K562 (cell line): ENCODE results near the gene FMN1. TPM values are rescaled to one million over a fixed set of nuclear protein-coding genes. Genes with fewer than 3 reads are reported as not detected.

Experiments used
- ATAC-seq: fragments of 200-7000 bp; cut with Tn5 transposase; 3 replicates; pipeline ENCODE4 v1.9.1; 2020; ENCODE audit warnings: moderate library complexity
- BruUV-seq: library from RNA; stranded (reverse); fragments of 400-500 nt; replicated peaks from 2 replicates; lab custom pipeline; 2021; lab: Mats Ljungman, UMichigan
- CTCF ChIA-PET: fragments of 300-600 bp; formaldehyde crosslinking; extraction: SDS; loops from one replicate; lab custom pipeline; 2021; ENCODE audit warnings: low intra/inter-chr PET ratio; lab: Yijun Ruan, JAX
- POLR2A ChIA-PET: fragments of 300-600, 350-650 bp; sonication (Branson Sonifier 250); formaldehyde crosslinking; extraction: SDS; loops from one replicate; lab custom pipeline; 2021; ENCODE audit warnings: antibody characterized with exemption, inconsistent platforms; lab: Yijun Ruan, JAX
- DNase-seq, 4 experiments: peaks; one replicate each; pipeline versions ENCODE4 v3.0.0 to v3.0.0-alpha.2; 2011 to 2018; ENCODE audit warnings: low spot score in 3 of 4, mixed read lengths in 3 of 4; ENCODE audit errors: extremely low read depth in 1 of 4
- FAIRE-seq: peaks from 2 replicates; lab custom pipeline; 2011; peaks lifted over from hg19 to GRCh38; lab: Jason Lieb, UNC
- H2AFZ ChIP-seq: 2 replicates; pipeline ENCODE4 v1.6.0; 2011; ENCODE audit warnings: low read depth, low read length, control low read depth, inconsistent platforms
- H3K27ac ChIP-seq: fragments of 200-600 bp; 3 replicates; pipeline ENCODE4 v1.8.0; 2011; ENCODE audit warnings: low read depth, mild to moderate bottlenecking, control low read depth, inconsistent platforms, low read length, moderate library complexity, mixed read lengths; ENCODE audit errors: extremely low read depth
- H3K27me3 ChIP-seq, 2 experiments: fragments of 300-600 bp in 1 of 2; 2 replicates in 1 of 2; 3 replicates in 1 of 2; pipeline versions ENCODE4 v1.6.0 to v1.8.0; 2011; ENCODE audit warnings: inconsistent platforms in 2 of 2, low read length in 2 of 2, mild to moderate bottlenecking in 1 of 2, mixed read lengths in 1 of 2, moderate library complexity in 1 of 2; ENCODE audit not compliant: control insufficient read depth in 2 of 2, insufficient read depth in 2 of 2
- H3K36me3 ChIP-seq: fragments of 300-600 bp; 3 replicates; pipeline ENCODE4 v1.8.0; 2011; ENCODE audit warnings: mild to moderate bottlenecking, low read length, inconsistent platforms; ENCODE audit not compliant: control insufficient read depth, insufficient read depth
- H3K4me1 ChIP-seq, 2 experiments: fragments of 200-600 bp in 1 of 2; replicated peaks in 1 of 2; 2 replicates in 1 of 2; 3 replicates in 1 of 2; pipeline versions ENCODE4 v1.5.1 to v1.8.0; 2011; ENCODE audit warnings: inconsistent platforms in 2 of 2, low read length in 2 of 2, mild to moderate bottlenecking in 1 of 2, mixed read lengths in 1 of 2, moderate library complexity in 1 of 2; ENCODE audit not compliant: control insufficient read depth in 2 of 2, insufficient read depth in 2 of 2
- H3K4me2 ChIP-seq: 2 replicates; pipeline ENCODE4 v1.6.1; 2011; ENCODE audit warnings: low read length, control low read depth, inconsistent platforms, mixed read lengths; ENCODE audit not compliant: insufficient read depth
- H3K4me3 ChIP-seq: fragments of 200-600 bp; sonication (generic), shearing (Covaris generic); 2 replicates; pipeline ENCODE4 v1.5.1; 2016; ENCODE audit warnings: control low read depth, inconsistent platforms
- H3K79me2 ChIP-seq: fragments of 200-600 bp; 3 replicates; pipeline ENCODE4 v1.8.0; 2011; ENCODE audit warnings: low read length, inconsistent platforms; ENCODE audit not compliant: control insufficient read depth, insufficient read depth
- H3K9ac ChIP-seq, 2 experiments: 2 replicates each; pipeline versions ENCODE4 v1.6.0 to v1.6.1; 2011; ENCODE audit warnings: low read depth in 2 of 2, low read length in 2 of 2, control low read depth in 1 of 2, inconsistent platforms in 1 of 2, mild to moderate bottlenecking in 1 of 2, mixed read lengths in 1 of 2; ENCODE audit not compliant: insufficient read depth in 1 of 2
- H3K9me1 ChIP-seq: one replicate; pipeline ENCODE4 v1.6.0; 2011; ENCODE audit warnings: inconsistent platforms, mild to moderate bottlenecking, low read length, moderate library complexity; ENCODE audit not compliant: control insufficient read depth, insufficient read depth
- H3K9me3 ChIP-seq: replicated peaks from 2 replicates; pipeline ENCODE4 v1.5.1; 2011; ENCODE audit warnings: low read depth, low read length, inconsistent platforms; ENCODE audit not compliant: control insufficient read depth, insufficient read depth
- H4K20me1 ChIP-seq: replicated peaks from 2 replicates; pipeline ENCODE4 v1.6.1; 2011; ENCODE audit warnings: low read length, inconsistent platforms, mixed read lengths; ENCODE audit not compliant: control insufficient read depth, insufficient read depth
- EHMT2 ChIP-seq: fragments of 450-650 bp; IDR thresholded peaks from 2 replicates; pipeline ENCODE4 v1.6.1; 2018; ENCODE audit warnings: antibody characterized with exemption
- MLLT1 ChIP-seq, 2 experiments: fragments of 450-650 bp; IDR thresholded peaks; 2 replicates each; pipeline ENCODE4 v1.6.1; 2016
- NEUROD1 ChIP-seq: fragments of 150-350 bp; IDR thresholded peaks from 2 replicates; pipeline ENCODE4 v1.6.1; 2014; ENCODE audit warnings: borderline replicate concordance, low read length, low read depth; ENCODE audit not compliant: partially characterized antibody
- NFIC ChIP-seq: fragments of 450-650 bp; IDR thresholded peaks from 2 replicates; pipeline ENCODE4 v1.6.1; 2017; ENCODE audit warnings: mild to moderate bottlenecking, inconsistent platforms
- NR3C1 ChIP-seq: sonication (generic); formaldehyde crosslinking; IDR thresholded peaks from 2 replicates; pipeline ENCODE4 v1.8.1; 2022; ENCODE audit warnings: missing genetic modification reagents
- SRSF3 ChIP-seq: fragments of 200-400 bp; formaldehyde crosslinking; IDR thresholded peaks from 2 replicates; pipeline ENCODE4 v1.6.1; 2016; ENCODE audit warnings: mild to moderate bottlenecking, low read length, moderate library complexity; ENCODE audit not compliant: insufficient read depth
- ZBTB8A ChIP-seq: fragments of 450-650 bp; IDR thresholded peaks from 2 replicates; pipeline ENCODE4 v1.6.1; 2018; ENCODE audit warnings: mild to moderate bottlenecking, moderate library complexity; ENCODE audit not compliant: partially characterized antibody
- ZNF134 ChIP-seq: fragments of 250-450 bp; sonication (Bioruptor Pico); conservative IDR thresholded peaks from 2 replicates; pipeline ENCODE4 v1.4.0; 2020
- ZNF311 ChIP-seq: fragments of 250-450 bp; sonication (Bioruptor Pico); IDR thresholded peaks from 2 replicates; pipeline ENCODE4 v1.4.0; 2020; ENCODE audit warnings: mild to moderate bottlenecking, moderate library complexity
- ZNF318 ChIP-seq, 2 experiments: fragments of 450-650 bp; IDR thresholded peaks; 2 replicates each; pipeline ENCODE4 v1.6.1; 2016; ENCODE audit warnings: mild to moderate bottlenecking in 2 of 2, borderline replicate concordance in 1 of 2, low read depth in 1 of 2, moderate library complexity in 1 of 2
- WGBS: fragments of 100-300 bp; shearing (Covaris generic); methylation state at CpG from one replicate; pipeline ENCODE4 v1.1.6; 2016; ENCODE audit warnings: low coverage, mixed read lengths; ENCODE audit not compliant: insufficient coverage; ENCODE audit errors: missing lambda C conversion rate; 5-methylcytosine and 5-hydroxymethylcytosine counted together
- in situ Hi-C: fragments of 300-500 bp; cut with MboI; formaldehyde crosslinking; loops from 4 replicates; pipeline ENCODE4 v1.15.0; 2018; ENCODE audit warnings: inconsistent platforms, mixed read lengths
- intact Hi-C: fragments of 100-400 bp; cut with micrococcal nuclease; formaldehyde crosslinking; loops from 2 replicates; pipeline ENCODE4 v1.14.2; 2022
- polyA plus RNA-seq, 8 experiments: library from polyadenylated mRNA; depleted of rRNA in 4 of 8; stranded (reverse) in 5 of 8; unstranded in 3 of 8; fragments of >200 nt; fragmentation: Nextera tagmentation in 2 of 8; fragmentation: Illumina TruSeq in 1 of 8; extraction: Ambion mirVana in 2 of 8; extraction: Trizol in 1 of 8; gene quantifications; 2 replicates each; pipeline versions ENCODE4 v1.2.1 to v1.2.3, GENCODE V29; 2011 to 2014; ENCODE audit warnings: inconsistent platforms in 1 of 8, missing spikeins in 1 of 8
- total RNA-seq, 7 experiments: library from RNA; depleted of rRNA in 6 of 7; stranded (reverse); fragments of >200 nt in 6 of 7; fragmentation: Illumina TruSeq in 2 of 7; extraction: Trizol in 2 of 7; gene quantifications; 2 replicates each; pipeline versions ENCODE4 v1.2.1 to v1.2.3, GENCODE V29; 2011 to 2021; ENCODE audit warnings: low replicate concordance in 1 of 7

The FMN1 gene
- total and polyA plus RNA-seq, 9 of the 15 experiments (the other 6 are each of a cell fraction or from before 2014, with no cell fraction given), result 0.03 to 0.07 (median 0.04) TPM; not detected in 6

GRCh38 chr15:32953533-32953910, 241.0 kb downstream of the FMN1 start (continued):
- TF ChIP-seq ZNF311 (no peak), NFIC (no peak), ZBTB8A (no peak), NR3C1 (CRISPR knock-in tag) (no peak), NEUROD1 (no peak)

- FAIRE-seq, result no peak
- Histone ChIP-seq H3K4me1 (no peaks in the 10 kb centered on the region), H3K4me3 (no peak overlapping the region), H3K9me1 (no peaks in the 10 kb centered on the region), H3K27me3 (no peaks in the 10 kb centered on the region)
- POLR2A ChIA-PET, result interaction anchor here (0.6 to 1.1 kb wide), 2 partner anchors 18 to 49 kb away, joined by 3 to 4 read pairs; no protein-coding TSS in a partner anchor
- TF ChIP-seq ZNF318 (IDR thresholded peaks at IDR 0.05; ENCODE audit: borderline replicate concordance in 1 of 2, low read depth in 1 of 2) (no peak), EHMT2 (no peak), ZNF134 (no peak), SRSF3 (no peak), MLLT1 (IDR thresholded peaks at IDR 0.05) (no peak)
- TF ChIP-seq, all 486 proteins: peak for 0
- no peaks in the 10 kb centered on the region for H3K9me3 ChIP-seq
- no peak overlapping the region for H3K4me2 ChIP-seq
- no peaks in the 10 kb centered on the region for H3K36me3 ChIP-seq
- no peak for ATAC-seq
- no peaks in the 10 kb centered on the region for H3K79me2 ChIP-seq
- intact Hi-C loops (no loop called here), in situ Hi-C loops (no loop called here)
- no peak overlapping the region for H3K9ac ChIP-seq
- BruUV-seq, result no TSS peak
- no peak for DNase-seq
- H4K20me1 ChIP-seq, result no peaks in the 10 kb centered on the region
- no peak overlapping the region for H2AFZ ChIP-seq
- no peak overlapping the region for H3K27ac ChIP-seq
- WGBS, result 5% methylated on average over 11 of the region's 12 CpGs
- CTCF ChIA-PET, result no interaction called here
Measured at GRCh38 chr15:32952901-32953532, 241.5 kb downstream of the FMN1 start.
